ENCODE results near the gene MTHFSD.

MTHFSD gene

DNA sequence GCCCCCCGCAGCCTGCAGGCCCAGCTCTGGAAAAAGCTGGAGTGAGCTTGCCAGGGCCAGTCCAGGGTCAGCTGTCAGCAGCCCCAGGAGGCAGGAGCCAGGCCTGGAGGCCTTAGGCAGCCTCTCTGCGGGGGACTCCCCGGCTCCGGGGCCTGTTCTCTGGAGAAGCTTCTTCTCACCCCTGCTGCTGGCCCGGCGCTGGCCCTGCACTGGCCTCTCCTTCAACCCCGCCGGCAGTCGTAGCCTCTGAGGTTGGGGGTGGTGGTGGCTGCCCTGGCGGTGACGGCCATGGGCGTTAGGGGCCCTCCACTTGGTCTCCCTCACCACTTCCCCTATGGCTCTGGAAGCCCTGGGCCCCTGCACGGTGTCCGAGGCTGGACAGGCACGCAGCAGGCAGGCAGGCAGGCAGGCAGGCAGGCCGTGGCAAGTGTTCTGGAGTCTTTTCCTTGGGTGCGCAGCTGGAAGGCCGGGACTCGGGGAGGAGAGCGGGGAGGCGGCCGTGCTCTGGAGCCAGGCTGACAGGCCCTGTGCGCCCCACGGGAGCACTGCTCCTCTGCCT is 42.7 kb downstream of the MTHFSD start:
- Histone ChIP-seq H3K36me3 (replicated peaks) (no peaks in the 10 kb centered on the region), H3K4me3 (ENCODE audit: low read depth, low read length) (peak overlapping the region; percentile 3), H3K27me3 (replicated peaks) (peaks cover 93% of the 10 kb centered on the region), H3K27ac (no peak overlapping the region)
- no peak for DNase-seq
- in situ Hi-C loops (cut with HindIII; ENCODE audit: low pct_ligation_motif_present, low sequenced_read_pairs), result loop anchor here (10.0 to 25.0 kb wide), 2 partner anchors 175 to 438 kb away; no protein-coding TSS in a partner anchor
- TF ChIP-seq CTCF (IDR thresholded peaks at IDR 0.05; ENCODE audit: low read depth, low read length, missing control alignments), result no peak

DNA sequence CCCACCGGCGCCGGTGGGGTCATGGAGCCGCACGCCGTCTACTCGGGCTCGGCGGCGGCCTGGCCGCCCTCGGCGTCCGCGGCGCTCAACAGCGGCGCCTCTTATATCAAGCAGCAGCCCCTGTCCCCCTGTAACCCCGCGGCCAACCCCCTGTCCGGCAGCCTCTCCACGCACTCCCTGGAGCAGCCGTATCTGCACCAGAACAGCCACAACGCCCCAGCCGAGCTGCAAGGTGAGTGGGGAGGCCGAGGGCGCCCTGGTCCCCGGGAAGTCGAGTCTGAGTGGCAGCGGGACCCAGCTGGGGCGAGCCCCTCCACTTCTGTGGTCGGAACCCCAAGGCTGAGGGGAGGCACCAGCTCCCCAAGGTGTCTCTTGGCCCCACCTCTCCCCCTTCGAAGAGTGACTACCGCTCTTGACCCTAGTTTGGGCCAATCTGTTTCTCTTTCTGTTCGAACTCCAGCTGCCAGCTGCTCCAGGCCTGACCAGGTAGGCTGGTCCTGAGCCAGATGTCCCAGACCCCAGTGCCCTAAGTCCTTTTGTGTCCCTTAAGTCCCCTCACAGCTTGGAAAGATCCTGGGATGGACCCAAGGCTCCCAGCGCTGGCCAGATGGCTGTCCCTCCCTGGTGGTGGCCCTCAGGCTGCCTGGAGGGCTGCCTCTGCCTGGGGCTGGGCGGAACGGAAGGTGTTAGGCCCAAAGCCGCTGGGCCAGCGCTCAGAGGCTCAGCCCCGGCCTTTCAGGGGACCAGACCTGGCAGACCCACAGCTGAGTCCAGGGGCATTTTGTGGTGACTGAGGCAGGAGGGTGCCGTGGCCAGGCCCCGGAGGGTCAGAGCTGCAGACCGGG is 43.5 kb downstream of the MTHFSD start:
- no peak for TF ChIP-seq CTCF (IDR thresholded peaks at IDR 0.05; ENCODE audit: low read depth, low read length, missing control alignments)

DNA sequence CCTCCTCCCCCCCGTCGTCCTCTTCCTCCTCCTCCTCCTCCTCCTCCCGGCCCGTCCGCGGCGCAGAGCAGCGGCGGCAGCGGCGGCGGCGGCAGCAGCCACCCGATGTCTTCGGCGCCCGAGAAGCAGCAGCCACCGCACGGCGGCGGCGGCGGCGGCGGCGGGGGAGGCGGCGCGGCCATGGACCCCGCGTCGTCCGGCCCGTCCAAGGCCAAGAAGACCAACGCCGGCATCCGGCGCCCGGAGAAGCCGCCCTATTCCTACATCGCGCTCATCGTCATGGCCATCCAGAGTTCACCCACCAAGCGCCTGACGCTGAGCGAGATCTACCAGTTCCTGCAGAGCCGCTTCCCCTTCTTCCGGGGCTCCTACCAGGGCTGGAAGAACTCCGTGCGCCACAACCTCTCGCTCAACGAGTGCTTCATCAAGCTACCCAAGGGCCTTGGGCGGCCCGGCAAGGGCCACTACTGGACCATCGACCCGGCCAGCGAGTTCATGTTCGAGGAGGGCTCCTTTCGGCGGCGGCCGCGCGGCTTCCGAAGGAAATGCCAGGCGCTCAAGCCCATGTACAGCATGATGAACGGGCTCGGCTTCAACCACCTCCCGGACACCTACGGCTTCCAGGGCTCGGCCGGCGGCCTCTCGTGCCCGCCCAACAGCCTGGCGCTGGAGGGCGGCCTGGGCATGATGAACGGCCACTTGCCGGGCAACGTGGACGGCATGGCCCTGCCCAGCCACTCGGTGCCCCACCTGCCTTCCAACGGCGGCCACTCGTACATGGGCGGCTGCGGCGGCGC is 44.4 kb downstream of the MTHFSD start, which contains the start of gene FOXF1:
TSS of gene FOXF1 (plus strand) at position 63 of the 797 bp plus-strand sequence. CDS start at position 106, 43 bp downstream.
- in situ Hi-C loops (cut with HindIII; ENCODE audit: low pct_ligation_motif_present, low sequenced_read_pairs), result loop anchor here (10.0 to 25.0 kb wide), 2 partner anchors 173 to 436 kb away; no protein-coding TSS in a partner anchor
- TF ChIP-seq CTCF (IDR thresholded peaks at IDR 0.05; ENCODE audit: low read depth, low read length, missing control alignments), result no peak
- Histone ChIP-seq H3K27me3 (replicated peaks) (peaks cover 93% of the 10 kb centered on the region), H3K27ac (no peak within 1 kb of the TSS), H3K4me3 (ENCODE audit: low read depth, low read length) (peak within 1 kb of the TSS; percentile 39), H3K36me3 (replicated peaks) (no peaks in the 10 kb centered on the region)
- no peak for DNase-seq

More for the DNA sequence above, 43.5 kb downstream of the MTHFSD start:
- in situ Hi-C loops (cut with HindIII; ENCODE audit: low pct_ligation_motif_present, low sequenced_read_pairs), result loop anchor here (10.0 to 25.0 kb wide), 2 partner anchors 174 to 437 kb away; no protein-coding TSS in a partner anchor
- Histone ChIP-seq H3K36me3 (replicated peaks) (no peaks in the 10 kb centered on the region), H3K27ac (no peak overlapping the region), H3K4me3 (ENCODE audit: low read depth, low read length) (no peak overlapping the region), H3K27me3 (replicated peaks) (peaks cover 93% of the 10 kb centered on the region)
- no peak for DNase-seq

DNA sequence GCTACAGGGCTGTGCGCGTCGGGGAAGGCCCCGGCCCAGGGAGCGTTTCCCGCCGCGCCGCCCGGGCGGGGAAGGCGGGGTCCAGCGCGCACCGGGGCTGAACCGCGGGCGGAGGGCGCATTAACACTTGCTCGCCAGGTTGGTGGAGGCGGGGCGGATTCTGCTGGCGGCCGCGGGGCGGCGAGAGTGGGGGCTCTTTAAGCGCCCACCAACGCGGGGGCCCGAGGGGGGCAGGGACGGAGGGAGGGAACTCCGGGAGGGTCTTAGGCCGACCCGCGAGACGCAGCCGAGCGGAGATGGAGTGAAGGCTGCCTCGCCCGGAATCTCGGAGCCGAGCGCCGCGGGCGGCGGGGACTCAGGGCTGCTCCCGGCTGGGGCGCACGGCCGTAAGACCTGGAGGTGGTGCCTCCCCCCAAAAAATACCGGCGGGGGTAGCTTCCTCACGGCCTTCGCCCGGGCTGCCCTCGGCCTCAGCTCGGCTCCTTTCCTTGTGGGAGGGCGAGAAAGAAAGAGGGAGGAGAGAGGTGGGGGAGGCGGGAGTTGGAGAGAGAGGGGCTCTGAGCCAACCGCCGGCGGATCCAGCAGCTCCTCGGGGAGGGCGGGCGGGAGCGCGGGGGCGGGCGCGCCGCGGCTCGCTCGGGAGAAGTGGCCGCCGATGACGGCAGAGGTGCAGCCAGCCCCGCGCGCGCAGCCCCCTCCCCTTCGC is 45.1 kb downstream of the MTHFSD start:
- H3K4me3 ChIP-seq (ENCODE audit: low read depth, low read length), result peak overlapping the region; percentile 39
- no peak overlapping the region for H3K27ac ChIP-seq
- H3K27me3 ChIP-seq (replicated peaks), result peaks cover 91% of the 10 kb centered on the region
- H3K36me3 ChIP-seq (replicated peaks), result no peaks in the 10 kb centered on the region
- in situ Hi-C loops (cut with HindIII; ENCODE audit: low pct_ligation_motif_present, low sequenced_read_pairs), result loop anchor here (10.0 to 25.0 kb wide), 2 partner anchors 173 to 435 kb away; no protein-coding TSS in a partner anchor
- TF ChIP-seq CTCF (IDR thresholded peaks at IDR 0.05; ENCODE audit: low read depth, low read length, missing control alignments), result no peak
- no peak for DNase-seq
